Type B pancreatic cell (in vitro differentiated cells): ENCODE measurements around the gene CEP57L1. TPM values are rescaled to one million over a fixed set of nuclear protein-coding genes. Genes with fewer than 3 reads are reported as not detected.

Experiments
- DNase-seq: peaks from one replicate; pipeline ENCODE4 v3.0.0; 2021; ENCODE audit warnings: mixed read lengths; ENCODE audit not compliant: unreplicated experiment; ENCODE audit errors: extremely low spot score
- H3K27ac Mint-ChIP-seq: 2 replicates; pipeline ENCODE4 v1.8.0; 2021; ENCODE audit warnings: mild to moderate bottlenecking, mixed read lengths
- H3K27me3 Mint-ChIP-seq: 2 replicates; pipeline ENCODE4 v1.8.0; 2021; ENCODE audit warnings: mixed read lengths
- H3K36me3 Mint-ChIP-seq: 2 replicates; pipeline ENCODE4 v1.8.0; 2021; ENCODE audit warnings: mixed read lengths
- H3K4me1 Mint-ChIP-seq: one replicate; pipeline ENCODE4 v1.8.0; 2021; ENCODE audit warnings: mixed read lengths; ENCODE audit not compliant: unreplicated experiment
- H3K4me3 Mint-ChIP-seq: 2 replicates; pipeline ENCODE4 v1.8.0; 2021; ENCODE audit warnings: mild to moderate bottlenecking, mixed read lengths
- H3K9me3 Mint-ChIP-seq: 2 replicates; pipeline ENCODE4 v1.8.0; 2021; ENCODE audit warnings: mixed read lengths
- total RNA-seq: library from RNA; stranded (reverse); gene quantifications from 2 replicates; pipeline ENCODE4 v1.2.1, GENCODE V29; 2021; ENCODE audit warnings: low replicate concordance
- TF ChIP-seq, protein P1 (sequence below): fragments of 200-600 bp; sonication (generic); conservative IDR thresholded peaks from 2 replicates; pipeline ENCODE4 v1.5.0; 2021; ENCODE audit warnings: antibody characterized with exemption, mild to moderate bottlenecking

CEP57L1 gene
- total RNA-seq, 1 donor from 2014 or later: 20.7 TPM

GRCh38 chr6:109117346-109118035, 22.2 kb downstream of the CEP57L1 start:
- H3K4me1 Mint-ChIP-seq: peaks cover 32% of the 10 kb centered on the region
- H3K9me3 Mint-ChIP-seq: no peaks in the 10 kb centered on the region
- TF ChIP-seq, protein P1, sequence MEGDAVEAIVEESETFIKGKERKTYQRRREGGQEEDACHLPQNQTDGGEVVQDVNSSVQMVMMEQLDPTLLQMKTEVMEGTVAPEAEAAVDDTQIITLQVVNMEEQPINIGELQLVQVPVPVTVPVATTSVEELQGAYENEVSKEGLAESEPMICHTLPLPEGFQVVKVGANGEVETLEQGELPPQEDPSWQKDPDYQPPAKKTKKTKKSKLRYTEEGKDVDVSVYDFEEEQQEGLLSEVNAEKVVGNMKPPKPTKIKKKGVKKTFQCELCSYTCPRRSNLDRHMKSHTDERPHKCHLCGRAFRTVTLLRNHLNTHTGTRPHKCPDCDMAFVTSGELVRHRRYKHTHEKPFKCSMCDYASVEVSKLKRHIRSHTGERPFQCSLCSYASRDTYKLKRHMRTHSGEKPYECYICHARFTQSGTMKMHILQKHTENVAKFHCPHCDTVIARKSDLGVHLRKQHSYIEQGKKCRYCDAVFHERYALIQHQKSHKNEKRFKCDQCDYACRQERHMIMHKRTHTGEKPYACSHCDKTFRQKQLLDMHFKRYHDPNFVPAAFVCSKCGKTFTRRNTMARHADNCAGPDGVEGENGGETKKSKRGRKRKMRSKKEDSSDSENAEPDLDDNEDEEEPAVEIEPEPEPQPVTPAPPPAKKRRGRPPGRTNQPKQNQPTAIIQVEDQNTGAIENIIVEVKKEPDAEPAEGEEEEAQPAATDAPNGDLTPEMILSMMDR: no peak
- H3K4me3 Mint-ChIP-seq: no peak overlapping the region
- H3K36me3 Mint-ChIP-seq: no peaks in the 10 kb centered on the region
- no peak for DNase-seq
- H3K27me3 Mint-ChIP-seq: no peaks in the 10 kb centered on the region
- no peak overlapping the region for H3K27ac Mint-ChIP-seq

DNA sequence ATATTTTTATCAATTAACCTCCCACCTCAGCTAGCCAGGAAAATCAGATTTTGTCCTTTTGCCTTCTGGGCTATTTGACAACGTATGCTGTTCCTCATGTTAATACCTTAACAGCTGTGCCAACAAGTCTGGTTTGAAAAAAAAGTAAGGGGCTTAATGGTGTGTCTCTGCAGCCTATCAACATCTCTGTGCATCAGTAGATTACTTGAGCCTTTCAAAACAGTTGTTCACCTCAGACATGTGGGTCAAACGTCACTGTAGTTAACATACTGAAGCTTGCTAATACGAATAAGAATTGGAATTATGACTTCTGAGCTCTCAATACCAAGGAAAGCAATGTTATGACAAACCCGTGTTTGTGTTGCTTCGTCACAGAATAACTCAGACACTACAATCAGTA, 23.0 kb downstream of the CEP57L1 start:
- Mint-ChIP-seq H3K36me3 (no peaks in the 10 kb centered on the region), H3K27me3 (no peaks in the 10 kb centered on the region), H3K4me1 (peaks cover 32% of the 10 kb centered on the region), H3K4me3 (no peak overlapping the region), H3K9me3 (no peaks in the 10 kb centered on the region), H3K27ac (no peak overlapping the region)
- TF ChIP-seq, protein P1: no peak
- DNase-seq: no peak

- Mint-ChIP-seq H3K9me3 (no peaks in the 10 kb centered on the region), H3K36me3 (no peaks in the 10 kb centered on the region), H3K27me3 (no peaks in the 10 kb centered on the region), H3K4me1 (peaks cover 32% of the 10 kb centered on the region), H3K4me3 (no peak overlapping the region), H3K27ac (no peak overlapping the region)
- TF ChIP-seq, protein P1: no peak
- DNase-seq: no peak
These were observed 23.6 kb downstream of the CEP57L1 start for GRCh38 chr6:109118871-109119354.

DNA sequence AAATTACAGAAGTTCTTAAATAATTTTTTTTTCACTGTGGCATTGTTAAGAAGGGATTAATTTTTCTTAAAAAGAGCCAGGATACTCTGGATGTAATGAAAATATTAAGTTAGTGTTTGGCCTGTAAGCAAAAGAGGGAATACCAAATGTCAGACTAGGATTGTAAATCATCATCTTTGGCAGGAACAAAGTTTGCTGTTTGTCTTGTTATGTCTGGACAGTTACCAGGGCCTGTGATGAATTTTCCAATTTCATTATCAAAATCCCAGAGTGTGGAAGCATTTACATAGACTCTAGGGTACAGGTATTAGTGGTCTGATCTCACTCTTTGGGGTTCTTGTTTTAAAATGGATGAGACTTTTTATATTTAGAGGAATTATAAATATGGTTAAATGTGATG, 26.1 kb downstream of the CEP57L1 start:
- H3K27me3 Mint-ChIP-seq: no peaks in the 10 kb centered on the region
- no peaks in the 10 kb centered on the region for H3K9me3 Mint-ChIP-seq
- TF ChIP-seq, protein P1: no peak
- no peak overlapping the region for H3K27ac Mint-ChIP-seq
- peaks cover 3% of the 10 kb centered on the region for H3K36me3 Mint-ChIP-seq
- DNase-seq: no peak
- H3K4me1 Mint-ChIP-seq: peaks cover 32% of the 10 kb centered on the region
- H3K4me3 Mint-ChIP-seq: no peak overlapping the region

- H3K36me3 Mint-ChIP-seq: peaks cover 3% of the 10 kb centered on the region
- TF ChIP-seq, protein P1: no peak
- no peak overlapping the region for H3K27ac Mint-ChIP-seq
- no peaks in the 10 kb centered on the region for H3K27me3 Mint-ChIP-seq
- H3K4me1 Mint-ChIP-seq: peaks cover 14% of the 10 kb centered on the region
- no peak overlapping the region for H3K4me3 Mint-ChIP-seq
- no peak for DNase-seq
- no peaks in the 10 kb centered on the region for H3K9me3 Mint-ChIP-seq
These were observed 28.9 kb downstream of the CEP57L1 start for GRCh38 chr6:109124219-109124618.
